ENCODE data around the gene TMEM11.

- TF ChIP-seq CTCF (IDR thresholded peaks at IDR 0.05 in 4 of 5, conservative IDR thresholded peaks at IDR 0.05 in 1 of 5) (no peak), POLR2A (IDR thresholded peaks at IDR 0.05) (no peak)
These were observed 13.2 kb downstream of the TMEM11 start for GRCh38 chr17:21200590-21201297.
